Kidney epithelial cell (primary cell): ENCODE measurements around the gene GPR35. TPM values are rescaled to one million over a fixed set of nuclear protein-coding genes. Genes with fewer than 3 reads are reported as not detected.

Experiments
- DNase-seq: peaks from one replicate; pipeline ENCODE4 v3.0.0-alpha.2; 2010; ENCODE audit warnings: low read depth
- H3K27me3 ChIP-seq: 2 replicates; pipeline ENCODE4 v1.6.0; 2011; ENCODE audit warnings: low read length; ENCODE audit not compliant: control insufficient read depth, insufficient read depth
- H3K36me3 ChIP-seq: 2 replicates; pipeline ENCODE4 v1.5.1; 2011; ENCODE audit warnings: low read length; ENCODE audit not compliant: control insufficient read depth, insufficient read depth
- H3K4me3 ChIP-seq: 2 replicates; pipeline ENCODE4 v1.5.1; 2011; ENCODE audit warnings: low read depth, mild to moderate bottlenecking, control low read depth, low read length
- total RNA-seq: library from RNA; depleted of rRNA; stranded (reverse); fragments of >200 nt; gene quantifications from 2 replicates; pipeline ENCODE4 v1.2.3, GENCODE V29; 2015
- TF ChIP-seq, protein P1 (sequence below): IDR thresholded peaks from 2 replicates; pipeline ENCODE4 v1.5.1; 2011; ENCODE audit warnings: mild to moderate bottlenecking, moderate library complexity, low read length, control low read depth, inconsistent platforms; ENCODE audit not compliant: insufficient read depth, poor library complexity, severe bottlenecking

Gene GPR35
- total RNA-seq, 1 donor from 2014 or later = 1.3 TPM

DNA sequence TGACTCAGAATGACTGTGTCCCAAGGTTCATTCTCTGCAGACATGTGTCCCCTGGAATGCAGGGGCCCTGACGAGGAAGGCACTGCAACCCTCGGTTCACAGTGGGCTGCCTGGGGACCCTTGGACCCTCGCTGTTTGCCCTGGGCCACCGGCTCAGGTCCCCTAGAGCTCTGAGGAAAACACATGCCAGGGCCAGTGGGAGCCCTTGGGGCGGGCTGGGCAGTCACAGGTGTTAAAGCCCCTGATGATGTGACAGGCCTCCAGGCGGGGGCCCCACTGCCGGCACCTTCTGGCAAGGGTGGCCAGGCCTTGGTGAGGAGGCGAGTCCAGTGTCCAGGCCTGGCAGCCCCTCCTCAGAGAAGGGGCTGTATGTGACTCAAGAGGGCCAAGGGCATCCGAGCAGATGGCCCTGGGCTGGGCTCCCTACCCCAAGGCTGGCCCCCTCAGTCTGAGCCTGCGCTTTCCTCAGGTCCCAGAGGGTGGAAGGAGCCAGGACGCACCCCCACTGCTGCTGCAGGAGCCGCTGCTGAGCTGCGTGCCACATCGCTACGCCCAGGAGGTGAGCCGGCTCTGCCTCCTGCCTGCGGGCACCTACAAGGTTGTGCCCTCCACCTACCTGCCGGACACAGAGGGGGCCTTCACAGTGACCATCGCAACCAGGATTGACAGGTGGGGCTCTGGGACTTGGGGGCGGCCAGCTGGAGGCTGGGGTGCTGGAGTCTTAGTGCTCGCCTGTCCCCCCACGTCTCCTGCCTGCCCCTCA lies 27.7 kb upstream of the GPR35 start:
- Histone ChIP-seq H3K36me3 (no peaks in the 10 kb centered on the region), H3K4me3 (no peak overlapping the region), H3K27me3 (no peaks in the 10 kb centered on the region)
- TF ChIP-seq, protein P1, sequence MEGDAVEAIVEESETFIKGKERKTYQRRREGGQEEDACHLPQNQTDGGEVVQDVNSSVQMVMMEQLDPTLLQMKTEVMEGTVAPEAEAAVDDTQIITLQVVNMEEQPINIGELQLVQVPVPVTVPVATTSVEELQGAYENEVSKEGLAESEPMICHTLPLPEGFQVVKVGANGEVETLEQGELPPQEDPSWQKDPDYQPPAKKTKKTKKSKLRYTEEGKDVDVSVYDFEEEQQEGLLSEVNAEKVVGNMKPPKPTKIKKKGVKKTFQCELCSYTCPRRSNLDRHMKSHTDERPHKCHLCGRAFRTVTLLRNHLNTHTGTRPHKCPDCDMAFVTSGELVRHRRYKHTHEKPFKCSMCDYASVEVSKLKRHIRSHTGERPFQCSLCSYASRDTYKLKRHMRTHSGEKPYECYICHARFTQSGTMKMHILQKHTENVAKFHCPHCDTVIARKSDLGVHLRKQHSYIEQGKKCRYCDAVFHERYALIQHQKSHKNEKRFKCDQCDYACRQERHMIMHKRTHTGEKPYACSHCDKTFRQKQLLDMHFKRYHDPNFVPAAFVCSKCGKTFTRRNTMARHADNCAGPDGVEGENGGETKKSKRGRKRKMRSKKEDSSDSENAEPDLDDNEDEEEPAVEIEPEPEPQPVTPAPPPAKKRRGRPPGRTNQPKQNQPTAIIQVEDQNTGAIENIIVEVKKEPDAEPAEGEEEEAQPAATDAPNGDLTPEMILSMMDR = no peak
- DNase-seq = no peak

DNA sequence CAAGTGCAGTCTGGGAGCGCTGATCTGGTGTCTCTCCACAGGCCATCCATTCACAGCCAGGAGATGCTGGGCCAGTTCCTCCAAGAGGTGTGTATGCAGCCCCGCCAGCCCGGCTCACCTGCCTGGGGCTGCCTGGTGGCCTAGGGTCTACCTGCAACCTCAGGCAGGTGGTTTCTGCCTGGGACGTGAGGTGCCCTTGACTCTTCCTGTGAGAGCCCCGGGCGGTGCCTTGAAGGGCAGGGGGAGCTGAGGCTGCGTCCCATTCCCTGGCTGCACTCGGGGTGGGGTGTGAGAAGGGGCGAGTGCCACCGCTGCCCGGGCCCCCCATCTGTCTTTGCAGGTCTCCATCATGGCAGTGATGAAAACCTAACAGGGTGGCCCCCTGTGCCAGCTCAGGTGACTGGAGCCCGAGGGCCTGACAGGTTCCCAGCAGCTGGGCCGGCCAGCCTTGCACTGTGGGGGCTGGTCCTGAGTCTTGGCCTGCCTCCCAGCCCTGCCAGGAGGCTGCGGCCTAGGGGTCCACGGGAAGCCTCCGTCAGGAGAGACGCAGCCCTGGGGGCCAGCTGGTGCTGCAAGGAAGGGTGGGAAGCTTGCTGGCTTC lies 26.9 kb upstream of the GPR35 start:
- no peak for DNase-seq
- H3K27me3 ChIP-seq = no peaks in the 10 kb centered on the region
- no peak overlapping the region for H3K4me3 ChIP-seq
- TF ChIP-seq, protein P1 = no peak
- no peaks in the 10 kb centered on the region for H3K36me3 ChIP-seq

DNA sequence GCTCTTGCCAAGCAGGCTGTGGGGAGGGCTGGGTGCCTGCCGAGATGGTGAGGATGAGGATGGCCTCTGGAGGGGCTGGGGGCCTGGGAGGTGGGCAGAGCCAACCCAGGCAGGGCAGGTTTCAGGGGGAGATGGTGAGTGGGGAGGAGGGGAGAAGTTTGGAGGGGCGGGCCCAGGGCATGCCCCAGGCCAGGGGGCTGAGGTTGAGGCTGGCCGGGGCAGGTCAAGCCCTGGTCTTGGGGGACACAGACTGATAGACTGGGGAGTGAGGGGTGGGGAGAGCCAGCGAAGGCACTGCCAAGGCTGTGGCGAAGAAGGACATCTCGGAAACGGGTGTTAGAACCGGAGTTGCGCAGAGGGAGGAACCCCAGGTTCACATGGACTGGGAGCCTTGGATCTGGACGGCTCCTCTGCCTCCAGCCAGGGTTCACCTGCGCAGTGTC lies 26.1 kb upstream of the GPR35 start:
- Histone ChIP-seq H3K36me3 (no peaks in the 10 kb centered on the region), H3K4me3 (no peak overlapping the region), H3K27me3 (no peaks in the 10 kb centered on the region)
- DNase-seq = no peak
- TF ChIP-seq, protein P1 = no peak

DNA sequence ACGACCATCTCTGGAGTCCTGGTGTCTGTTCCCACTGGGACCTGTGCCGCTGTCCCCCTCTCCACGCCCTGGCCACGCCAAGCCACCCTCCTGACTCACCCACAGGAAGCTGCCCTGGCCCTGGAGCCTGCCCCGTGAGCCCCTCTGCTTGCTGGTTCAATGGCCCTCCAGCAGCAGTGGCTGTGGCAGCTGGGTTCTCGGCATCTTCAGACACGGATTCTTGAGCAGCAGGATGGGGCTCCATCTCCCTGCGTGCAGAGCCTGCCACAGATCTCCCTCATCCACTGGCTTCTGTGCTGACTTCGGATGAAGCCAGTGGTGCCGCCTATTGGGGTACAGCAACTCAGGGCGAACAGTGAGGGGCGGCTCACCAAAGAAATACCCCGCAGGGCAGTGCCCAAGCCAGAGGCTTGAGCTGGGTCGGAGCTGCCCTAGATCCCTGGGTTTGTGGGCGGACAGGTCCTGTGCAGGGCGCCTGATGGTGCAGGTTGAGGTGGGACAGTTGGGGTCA lies 24.8 kb upstream of the GPR35 start:
- no peak overlapping the region for H3K4me3 ChIP-seq
- no peak for DNase-seq
- H3K36me3 ChIP-seq = no peaks in the 10 kb centered on the region
- TF ChIP-seq, protein P1 = no peak
- no peaks in the 10 kb centered on the region for H3K27me3 ChIP-seq

DNA sequence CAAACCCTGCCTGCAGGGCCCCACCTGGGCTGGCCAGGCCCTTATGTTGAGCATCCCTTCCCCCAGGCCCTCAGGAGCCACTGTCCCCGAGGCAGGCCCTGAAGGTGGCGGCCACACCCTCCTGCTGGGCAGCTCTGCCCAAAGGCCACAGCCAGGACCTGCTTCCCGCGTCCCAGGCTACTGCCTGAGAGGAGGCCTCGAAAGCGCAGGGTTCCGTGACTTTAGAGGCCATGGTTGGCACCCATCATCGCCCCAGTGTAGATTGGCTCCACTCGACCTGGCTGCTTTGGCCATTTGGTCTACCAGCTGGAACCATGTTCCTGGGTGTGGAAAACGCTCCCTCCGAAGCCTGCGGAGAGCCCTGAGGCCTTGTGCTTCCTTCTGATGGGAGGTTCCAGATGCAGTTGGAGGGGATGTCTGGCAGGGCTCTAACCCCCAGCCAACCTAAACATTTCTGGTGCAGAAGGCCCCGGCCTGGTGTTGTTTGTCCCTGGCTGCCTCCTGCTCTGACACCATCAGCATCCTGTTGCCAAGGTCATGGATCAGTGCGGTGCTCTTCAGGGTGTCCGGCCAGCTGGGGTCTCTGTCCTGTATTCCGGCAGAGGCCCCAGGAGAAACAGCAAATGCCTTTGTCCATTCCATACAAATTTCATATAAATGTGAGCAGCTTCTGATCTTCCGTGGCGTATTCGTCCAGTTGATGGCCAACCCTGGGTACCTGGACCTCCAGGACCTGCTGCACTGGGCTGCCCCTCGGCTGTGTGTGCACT lies 24.0 kb upstream of the GPR35 start:
- Histone ChIP-seq H3K36me3 (no peaks in the 10 kb centered on the region), H3K4me3 (no peak overlapping the region), H3K27me3 (no peaks in the 10 kb centered on the region)
- no peak for DNase-seq
- TF ChIP-seq, protein P1 = no peak
